GM21825 (cell line): ENCODE data around the gene ZPBP2.
"Not testable (repeated sequence)": the region's sequence is repeated elsewhere in the genome, so short reads cannot be mapped to it uniquely, and the experiment has no call there.

Experiments used
- ATAC-seq: cut with Tn5 transposase; IDR thresholded peaks from one replicate; pipeline ENCODE4 v1.9.1; 2021; ENCODE audit warnings: mild to moderate bottlenecking, moderate library complexity; ENCODE audit not compliant: unreplicated experiment

The ZPBP2 gene

DNA sequence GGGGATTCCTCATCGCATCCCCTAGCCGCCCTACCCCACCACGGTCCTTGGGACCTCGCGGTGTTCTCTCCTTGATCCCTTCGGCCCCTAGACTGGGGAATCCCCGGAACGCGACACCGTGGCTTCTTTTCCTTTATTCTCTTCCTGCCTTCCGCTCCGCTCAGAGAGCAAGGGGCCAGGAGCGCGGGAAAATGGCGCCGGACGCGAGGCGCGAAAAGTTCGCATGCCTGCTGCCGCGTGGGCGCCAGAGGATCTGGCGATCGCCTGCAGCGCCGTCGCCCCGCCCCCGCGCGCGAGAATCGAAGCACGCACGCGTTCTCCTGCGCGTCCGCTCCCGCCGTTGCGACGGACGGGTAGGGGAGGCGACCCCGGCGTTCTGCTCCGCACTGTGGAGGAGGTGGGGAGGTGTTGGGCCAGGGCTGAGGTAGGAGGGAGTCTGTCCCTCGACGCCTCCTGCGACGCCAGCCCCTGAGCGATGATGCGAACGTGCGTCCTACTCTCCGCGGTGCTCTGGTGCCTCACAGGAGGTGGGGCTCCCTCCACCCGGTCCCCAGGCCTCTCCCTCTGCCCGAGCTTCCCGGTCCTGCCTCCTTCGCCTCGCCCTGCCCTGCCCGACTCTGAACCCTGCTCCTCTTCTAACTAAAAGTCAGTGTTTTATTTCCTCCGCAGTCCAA, at the start of gene ZPBP2:
Gene ZPBP2, plus strand, starts transcription at position 323 of the 674 bp plus-strand sequence. Its CDS starts 153 bp downstream, at position 476.
- no peak for ATAC-seq

- ATAC-seq: no peak
These were observed 49.5 kb upstream of the ZPBP2 start for GRCh38 chr17:39818358-39819000.

DNA sequence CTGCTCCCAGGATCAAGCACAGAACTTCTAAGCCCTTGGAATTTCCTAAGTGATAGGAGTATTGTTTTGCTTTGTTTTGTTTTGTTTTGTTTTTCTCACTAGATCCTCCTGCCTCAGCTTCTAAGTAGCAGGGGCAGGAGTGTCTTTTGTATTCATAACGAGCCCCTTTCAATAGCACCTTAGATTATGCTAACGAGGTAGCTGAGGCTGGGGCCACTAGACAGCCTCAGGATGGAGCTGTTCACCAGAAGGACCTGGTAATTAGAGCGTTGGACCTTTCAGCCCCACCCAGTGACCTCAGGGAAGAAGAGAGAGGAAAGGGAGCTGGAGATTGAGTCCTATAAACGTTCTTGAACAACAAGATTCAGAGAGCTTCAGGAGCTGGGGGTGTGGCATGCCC, 47.5 kb upstream of the ZPBP2 start:
- ATAC-seq: no peak

- ATAC-seq: no peak
These were observed 47.0 kb upstream of the ZPBP2 start for GRCh38 chr17:39820987-39821386.

- ATAC-seq: no peak
These were observed 46.0 kb upstream of the ZPBP2 start for GRCh38 chr17:39822051-39822451.

GRCh38 chr17:39823407-39824054, 44.5 kb upstream of the ZPBP2 start:
- ATAC-seq: no peak

DNA sequence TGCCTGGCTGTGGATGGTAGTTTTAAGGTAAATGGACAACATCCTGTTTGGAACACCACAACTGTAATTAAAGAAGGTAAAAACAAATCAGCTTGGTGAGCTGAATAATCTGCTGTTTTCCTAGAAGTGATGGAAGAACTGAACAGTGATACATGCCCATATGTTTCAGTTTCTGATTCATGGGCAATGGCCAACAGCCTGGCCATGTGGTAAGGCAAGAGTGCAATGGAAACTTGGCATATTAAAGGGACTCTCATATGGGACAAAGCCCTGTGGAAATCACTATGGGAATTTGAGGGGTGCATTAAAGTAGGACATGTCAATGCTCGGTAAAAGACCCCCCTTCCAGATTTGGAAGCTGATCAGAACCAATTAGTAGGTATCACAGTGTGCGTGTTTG, 41.7 kb upstream of the ZPBP2 start:
- no peak for ATAC-seq

- ATAC-seq: no peak
These were observed 39.6 kb upstream of the ZPBP2 start for GRCh38 chr17:39828443-39828842.

- no peak for ATAC-seq
These were observed 36.4 kb upstream of the ZPBP2 start for GRCh38 chr17:39831588-39831987.

DNA sequence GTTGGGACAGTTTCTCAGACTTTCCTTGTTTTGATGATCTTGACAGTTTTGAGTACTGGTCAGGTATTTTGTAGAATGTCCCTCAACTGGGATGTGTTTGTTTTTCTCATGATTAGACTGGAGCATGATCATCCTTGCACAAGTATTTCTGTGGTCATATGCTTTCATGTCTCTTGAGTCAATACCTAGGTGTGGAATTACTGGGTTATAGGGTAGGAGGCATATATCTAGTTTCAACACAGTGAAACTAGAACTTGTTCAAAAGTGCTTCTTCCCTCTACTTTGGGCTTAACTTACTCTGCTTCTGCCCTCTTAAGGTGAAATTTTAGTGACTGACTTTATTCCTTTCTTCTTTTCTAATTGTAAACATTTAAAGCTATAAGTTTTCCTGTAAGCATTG, 34.0 kb upstream of the ZPBP2 start:
- no peak for ATAC-seq

DNA sequence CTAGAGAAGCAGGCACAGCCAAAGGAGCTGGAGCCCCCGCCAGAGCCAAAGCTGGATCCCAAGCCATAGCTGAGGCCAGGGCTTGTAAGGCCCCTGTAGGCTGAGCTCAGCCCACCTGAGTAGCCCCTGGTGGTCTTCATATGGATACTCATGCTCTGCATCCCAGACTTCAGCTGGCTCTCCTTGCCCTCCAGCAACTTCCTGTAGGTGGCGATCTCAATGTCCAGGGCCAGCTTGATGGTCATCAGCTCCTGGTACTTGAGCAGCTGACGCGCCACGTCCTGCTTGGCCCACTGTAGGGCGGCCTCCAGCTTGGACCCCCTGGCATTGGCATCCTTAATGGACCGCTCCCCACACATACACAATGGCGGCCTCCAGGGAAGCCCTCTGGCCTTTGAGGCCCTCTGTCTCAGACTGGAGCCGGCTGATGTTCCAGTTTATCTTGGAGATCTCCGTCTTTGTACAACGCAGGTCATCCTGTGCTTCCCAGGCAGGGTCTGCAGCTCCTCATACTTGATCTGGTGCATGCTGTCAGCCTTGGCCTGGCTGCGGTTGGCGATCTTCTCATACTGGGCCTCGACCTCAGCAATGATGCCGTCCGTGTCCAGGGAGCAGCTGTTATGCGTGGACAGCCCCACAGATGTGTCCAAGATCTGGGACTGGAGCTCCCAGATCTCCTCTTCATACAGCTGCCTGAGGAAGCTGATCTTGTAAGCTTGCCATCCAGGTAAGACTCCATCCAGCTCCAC, 32.8 kb upstream of the ZPBP2 start:
- ATAC-seq: no peak

DNA sequence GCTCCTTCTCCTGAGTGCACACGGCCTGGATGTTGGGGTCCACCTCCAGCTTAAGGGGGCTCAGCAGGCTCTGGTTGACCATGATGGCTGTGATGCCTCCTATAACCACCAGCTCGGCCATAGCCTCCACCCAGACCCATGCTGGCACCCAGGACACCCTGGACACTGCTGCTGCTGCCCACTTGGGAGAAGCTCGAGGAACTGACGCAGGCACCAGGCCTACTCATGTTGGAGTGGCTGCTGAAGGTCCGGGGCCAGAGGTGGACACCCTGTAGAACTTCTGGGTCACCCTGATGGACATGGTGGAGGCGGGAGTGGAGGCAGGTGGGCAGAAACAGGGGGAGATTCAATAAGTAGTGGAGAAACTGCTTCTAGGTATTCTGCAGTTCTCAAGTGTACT, 31.9 kb upstream of the ZPBP2 start:
- ATAC-seq: no peak

GRCh38 chr17:39838057-39838456, 29.9 kb upstream of the ZPBP2 start:
- no peak for ATAC-seq

DNA sequence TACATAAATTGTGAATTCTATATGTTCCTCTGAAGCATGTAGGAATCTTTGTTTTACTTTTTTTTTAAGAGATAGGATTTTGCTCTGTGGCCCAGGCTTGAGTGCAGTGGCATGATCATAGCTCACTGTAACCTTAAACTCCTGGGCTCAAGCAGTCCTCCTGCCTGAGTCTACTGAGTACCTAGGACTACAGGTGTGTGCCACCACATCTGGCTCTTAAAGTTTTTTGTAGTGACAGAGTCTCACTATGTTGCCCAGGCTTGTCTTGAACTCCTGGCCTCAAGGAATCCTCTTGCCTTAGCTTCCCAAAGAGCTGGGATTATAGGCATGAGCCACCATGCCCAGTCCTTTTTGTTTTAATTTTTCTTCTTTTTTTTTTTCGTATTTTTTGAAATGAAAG, 29.2 kb upstream of the ZPBP2 start:
- no peak for ATAC-seq

GRCh38 chr17:39841134-39841683, 26.8 kb upstream of the ZPBP2 start:
- ATAC-seq: no peak

DNA sequence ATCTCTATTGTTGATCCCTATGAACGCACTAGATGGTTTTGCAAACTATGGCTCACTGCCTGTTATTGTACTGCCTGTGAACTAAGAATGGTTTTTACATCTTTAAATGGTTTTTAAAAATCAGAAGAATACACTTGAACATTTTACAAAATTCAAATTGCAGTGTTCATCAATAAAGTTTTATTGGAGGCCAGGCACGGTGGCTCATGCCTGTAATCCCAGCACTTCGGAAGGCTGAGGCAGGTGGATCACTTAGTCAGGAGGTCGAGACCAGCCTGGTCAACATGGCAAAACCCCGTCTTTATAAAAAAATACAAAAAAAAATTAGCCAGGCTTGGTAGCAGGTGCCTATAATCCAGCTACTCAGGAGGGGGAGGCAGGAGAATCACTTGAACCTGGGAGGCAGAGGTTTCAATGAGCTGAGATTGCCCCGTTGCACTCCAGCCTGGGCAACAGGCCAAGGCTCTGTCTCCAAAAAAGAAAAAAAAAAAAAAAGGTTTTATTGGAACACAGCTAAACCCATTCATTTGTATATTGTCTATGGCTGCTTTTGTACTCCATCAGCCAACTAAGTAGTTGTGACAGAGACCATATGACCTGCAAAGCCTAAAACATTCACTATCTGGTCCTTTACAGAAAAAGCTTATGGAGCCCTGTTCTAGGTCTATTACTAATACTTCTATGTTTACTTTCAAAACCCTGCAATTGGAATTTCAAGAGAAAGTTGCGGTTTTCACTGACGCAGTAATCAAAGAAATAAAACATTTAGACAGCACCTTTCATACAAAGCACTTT, 22.8 kb upstream of the ZPBP2 start:
- ATAC-seq: no peak

- ATAC-seq: no peak
These were observed 21.8 kb upstream of the ZPBP2 start for GRCh38 chr17:39846205-39846604.

GRCh38 chr17:39848600-39848999, 19.4 kb upstream of the ZPBP2 start:
- ATAC-seq: no peak

DNA sequence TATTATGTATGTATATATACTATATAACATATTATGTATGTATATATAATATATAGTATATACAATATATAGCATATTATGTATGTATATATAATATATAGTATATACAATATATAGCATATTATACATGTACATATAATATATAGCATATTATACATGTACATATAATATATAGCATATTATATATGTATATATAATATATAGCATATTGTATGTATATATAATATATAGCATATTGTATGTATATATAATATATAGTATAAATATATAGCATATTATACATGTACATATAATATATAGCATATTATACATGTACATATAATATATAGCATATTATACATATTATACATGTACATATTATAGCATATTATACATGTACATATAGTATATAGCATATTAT, 17.8 kb upstream of the ZPBP2 start:
- not testable (repeated sequence) for ATAC-seq

DNA sequence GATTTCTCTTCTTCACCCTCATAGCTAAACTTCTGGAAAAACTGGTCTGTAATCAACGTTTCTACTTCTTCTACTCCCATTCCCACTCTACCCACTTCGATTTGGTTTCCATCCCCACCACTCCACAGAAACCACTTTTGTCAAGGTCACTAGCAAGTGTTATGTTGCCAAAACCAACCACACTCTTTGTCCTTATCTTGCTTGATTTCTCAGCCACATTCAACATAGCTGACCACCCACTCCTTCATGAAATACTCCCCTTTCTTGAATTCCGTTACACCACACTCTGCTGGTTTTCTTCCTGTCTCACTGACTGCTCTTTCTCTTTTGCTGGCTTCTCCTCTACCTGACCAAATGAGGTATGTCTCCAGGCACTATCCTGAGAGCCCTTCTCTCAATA, 15.8 kb upstream of the ZPBP2 start:
- no peak for ATAC-seq
